NCI-H526 treated with DMSO at 0.1 percent for 48 hours (cell line): ENCODE results near the gene SGMS1.
"Not testable (repeated sequence)": the region's sequence is repeated elsewhere in the genome, so short reads cannot be mapped to it uniquely, and the experiment has no call there.

Experiments
- DNase-seq: peaks from one replicate; lab custom pipeline; 2025; lab: John Stamatoyannopoulos, UW

Gene SGMS1

GRCh38 chr10:50469288-50469687 lies 154.5 kb downstream of the SGMS1 start:
- no peak for DNase-seq

GRCh38 chr10:50467209-50467608 lies 156.5 kb downstream of the SGMS1 start:
- DNase-seq = peak; percentile 40

- no peak for DNase-seq
Observed at GRCh38 chr10:50464004-50464409, 159.7 kb downstream of the SGMS1 start.

- DNase-seq = no peak
Observed at GRCh38 chr10:50461834-50462233, 161.9 kb downstream of the SGMS1 start.

DNA sequence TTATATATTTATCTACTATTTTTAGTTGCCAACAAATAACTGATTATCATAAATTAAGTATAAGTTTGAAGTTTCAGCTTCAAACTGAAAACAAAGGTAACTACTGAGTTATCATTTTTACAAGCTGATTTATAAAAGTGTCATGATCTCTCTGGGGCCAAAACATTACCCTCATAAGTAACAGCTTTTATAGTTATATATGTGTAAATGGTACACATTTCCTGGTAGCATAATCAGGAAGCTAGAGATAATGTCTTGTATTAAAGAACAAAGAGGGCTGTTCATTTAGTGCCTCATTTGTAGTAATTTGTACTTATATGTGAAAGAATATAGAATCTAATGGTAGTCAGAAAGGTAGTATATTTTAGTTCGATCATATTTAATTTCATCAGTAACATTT lies 162.6 kb downstream of the SGMS1 start:
- no peak for DNase-seq

DNA sequence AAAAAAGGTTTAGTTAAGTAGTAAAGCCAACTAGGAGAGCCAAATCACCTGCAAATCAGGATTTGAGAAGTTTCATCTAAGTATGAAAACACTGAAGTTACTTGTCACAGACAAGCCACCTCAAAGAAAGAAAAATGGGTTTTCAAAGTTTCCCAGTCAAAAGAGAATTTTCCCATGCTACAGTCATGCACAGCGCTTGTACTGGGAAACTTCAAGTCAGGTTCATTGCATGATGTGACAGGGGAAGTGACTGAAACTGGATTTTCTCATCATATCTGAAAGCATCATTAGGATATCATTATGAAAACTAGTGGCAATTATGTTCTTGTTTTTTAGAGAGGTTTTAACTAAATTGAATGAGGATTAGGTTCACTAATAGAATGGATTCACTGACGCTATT lies 167.0 kb downstream of the SGMS1 start:
- no peak for DNase-seq

DNA sequence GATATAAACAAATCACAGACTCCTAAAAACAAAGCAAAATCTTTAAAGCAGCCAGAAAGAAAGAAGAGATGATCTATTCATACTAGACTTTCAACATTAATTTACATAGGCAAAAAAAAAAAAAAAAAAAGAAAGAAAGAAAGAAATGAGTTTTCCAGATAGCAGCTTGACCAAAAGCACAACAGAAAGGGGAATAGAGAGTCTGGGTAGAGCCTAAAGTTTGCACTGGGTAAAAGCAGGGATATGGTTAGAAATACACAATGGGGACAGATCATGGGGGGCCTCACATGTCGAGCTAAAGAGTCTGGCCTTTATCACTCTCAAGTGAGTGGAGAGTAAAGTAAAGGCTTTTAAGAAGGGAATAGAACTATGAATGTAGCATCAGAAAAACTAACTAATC lies 169.8 kb downstream of the SGMS1 start:
- DNase-seq = no peak

GRCh38 chr10:50452603-50453002 lies 171.2 kb downstream of the SGMS1 start:
- DNase-seq = no peak

DNA sequence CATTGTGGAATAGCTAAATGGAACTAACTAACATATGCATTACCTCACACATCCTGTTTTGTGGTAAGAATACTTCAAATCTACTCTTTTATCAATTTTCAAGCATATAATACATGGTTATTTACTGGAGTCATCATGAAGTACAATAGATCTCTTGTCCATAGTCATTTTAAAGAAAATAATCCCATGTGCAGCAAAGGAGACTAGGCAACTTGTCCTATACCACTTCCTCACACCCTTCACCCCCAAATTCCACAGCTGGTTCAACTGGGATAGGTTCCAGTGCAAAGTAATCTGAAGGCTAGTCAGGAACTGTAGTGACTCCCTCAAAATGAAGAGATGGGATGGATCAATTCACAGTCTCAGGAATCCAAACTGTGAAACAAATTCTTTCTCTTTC lies 176.1 kb downstream of the SGMS1 start:
- DNase-seq = no peak

- not testable (repeated sequence) for DNase-seq
Observed at GRCh38 chr10:50445777-50446176, 178.0 kb downstream of the SGMS1 start.

DNA sequence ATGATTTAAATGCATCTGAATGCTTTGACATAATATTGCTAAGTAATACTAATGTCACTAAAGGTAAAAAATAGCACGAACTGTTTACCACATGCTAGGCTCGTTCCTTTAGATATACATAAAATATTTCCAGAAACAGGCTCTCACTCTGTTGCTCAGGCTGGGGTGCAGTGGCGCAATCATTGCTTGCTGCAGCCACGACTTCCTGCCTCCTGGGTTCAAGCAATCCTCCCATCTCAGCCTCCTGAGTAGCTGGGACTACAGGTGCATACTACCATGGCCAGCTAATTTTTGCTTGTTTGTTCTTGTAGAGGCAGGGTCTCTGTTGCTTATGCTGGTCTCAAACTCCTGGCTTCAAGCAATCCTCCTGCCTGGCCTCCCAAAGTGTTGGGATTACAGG lies 183.3 kb downstream of the SGMS1 start:
- no peak for DNase-seq

DNA sequence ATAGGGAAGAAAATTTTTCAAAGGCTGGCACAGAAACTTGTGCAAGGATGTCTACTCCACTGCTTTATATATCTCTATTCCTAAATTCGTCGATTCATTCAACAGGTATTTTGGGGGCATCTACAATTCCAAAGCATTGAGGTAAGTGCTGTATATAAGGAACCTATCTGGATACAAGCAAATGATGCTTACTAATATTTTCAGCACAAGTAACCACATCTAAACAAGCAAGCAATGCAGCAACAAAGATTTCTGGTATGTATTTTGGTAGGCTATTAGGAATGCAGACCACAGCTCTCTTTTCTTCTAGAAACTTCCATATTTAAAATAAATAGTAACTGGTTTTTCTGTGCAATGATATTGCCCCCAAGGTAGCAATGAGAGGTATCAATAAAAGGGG lies 183.9 kb downstream of the SGMS1 start:
- no peak for DNase-seq

GRCh38 chr10:50439187-50439586 lies 184.6 kb downstream of the SGMS1 start:
- no peak for DNase-seq

GRCh38 chr10:50438049-50438936 lies 185.5 kb downstream of the SGMS1 start:
- no peak for DNase-seq

GRCh38 chr10:50437248-50437647 lies 186.5 kb downstream of the SGMS1 start:
- DNase-seq = no peak

DNA sequence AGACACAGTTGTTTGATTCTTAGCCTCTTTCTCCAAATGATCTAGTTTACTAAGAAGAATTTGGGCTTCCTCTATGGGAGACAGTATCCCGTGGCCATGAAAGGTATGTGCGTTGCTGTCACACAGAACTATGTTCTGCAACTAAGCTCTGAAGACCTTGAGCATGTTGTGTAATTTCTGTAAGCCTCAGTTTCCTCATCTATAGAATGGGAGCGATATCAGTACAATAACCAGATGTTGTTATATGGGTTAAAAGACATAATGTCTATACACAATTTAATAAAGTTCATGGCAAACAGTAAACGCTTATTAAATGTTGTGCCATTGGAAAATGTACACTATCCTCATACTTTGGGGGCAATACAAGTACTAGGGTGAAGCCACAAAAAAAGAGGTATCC lies 187.0 kb downstream of the SGMS1 start:
- DNase-seq = no peak

DNA sequence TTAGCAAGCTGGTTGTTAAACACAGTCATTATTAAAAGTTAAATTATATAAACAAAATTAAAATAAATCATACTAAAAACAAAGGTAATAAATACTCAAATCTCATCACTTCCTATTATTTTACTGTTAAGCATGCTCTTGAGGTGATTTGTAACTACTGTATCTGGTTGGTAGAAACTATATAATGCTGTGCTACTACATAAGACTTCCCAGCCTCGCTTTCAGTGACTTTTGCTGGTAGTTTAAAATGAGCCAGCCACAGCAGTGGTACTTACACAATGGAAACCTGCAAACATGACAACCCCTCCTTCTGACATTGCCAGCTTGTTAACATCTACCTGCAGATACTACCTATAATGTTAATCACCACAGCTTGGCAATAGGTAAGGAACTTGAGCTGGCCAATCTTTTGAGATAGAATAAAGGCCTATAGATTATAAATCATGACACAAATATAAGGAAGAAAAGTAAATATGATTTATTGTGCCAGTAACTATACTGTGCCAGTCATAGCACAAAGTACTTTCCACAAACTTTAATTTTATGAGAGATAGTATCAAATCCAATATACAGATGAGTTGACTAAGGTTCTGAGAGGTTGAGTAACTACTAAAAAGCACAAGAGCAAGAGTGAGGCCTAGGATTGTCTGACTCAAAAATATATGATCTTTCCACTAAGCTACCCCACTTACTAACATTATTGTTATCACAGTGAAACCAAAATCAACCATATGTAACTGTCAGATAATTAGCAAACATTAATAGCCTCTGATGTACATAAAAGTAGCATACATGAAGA lies 191.3 kb downstream of the SGMS1 start:
- DNase-seq = no peak

- no peak for DNase-seq
Observed at GRCh38 chr10:50431791-50432190, 192.0 kb downstream of the SGMS1 start.

DNA sequence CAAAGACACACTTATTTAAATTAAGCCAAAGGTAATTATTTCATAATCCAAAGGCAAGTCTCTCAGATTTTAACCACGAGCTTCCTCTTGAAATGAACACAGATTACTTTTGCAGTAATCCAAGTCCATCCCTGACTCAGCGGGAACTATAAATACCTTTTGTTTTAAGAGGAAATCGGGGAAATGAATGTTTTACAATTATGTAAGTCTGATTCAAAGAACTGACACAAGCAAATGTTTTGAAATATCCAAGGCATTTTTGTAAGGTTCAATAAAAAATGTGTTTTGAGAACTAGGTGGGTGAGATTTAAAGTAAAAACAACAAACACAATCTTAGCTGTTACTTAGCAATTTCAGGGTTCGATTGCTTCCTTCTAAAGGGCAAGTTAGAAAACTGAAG lies 192.6 kb downstream of the SGMS1 start:
- no peak for DNase-seq

- DNase-seq = no peak
Observed at GRCh38 chr10:50426485-50426884, 197.3 kb downstream of the SGMS1 start.

DNA sequence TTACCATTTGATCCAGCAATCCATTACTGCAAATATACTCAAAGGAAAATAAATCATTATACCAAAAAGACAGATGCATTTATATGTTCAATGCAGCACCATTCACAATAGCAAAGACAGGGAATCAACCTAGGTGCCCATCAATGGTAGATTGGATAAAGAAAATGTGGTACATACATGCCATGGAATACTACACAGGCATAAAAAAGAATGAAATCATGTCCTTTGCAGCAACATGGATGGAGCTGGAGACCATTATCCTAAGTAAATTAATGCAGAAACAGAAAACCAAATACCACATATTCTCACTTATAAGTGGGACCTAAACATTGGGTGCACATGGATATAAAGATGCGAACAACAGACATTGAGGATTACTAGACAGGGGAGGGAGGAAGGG lies 198.5 kb downstream of the SGMS1 start:
- DNase-seq = not testable (repeated sequence)

DNA sequence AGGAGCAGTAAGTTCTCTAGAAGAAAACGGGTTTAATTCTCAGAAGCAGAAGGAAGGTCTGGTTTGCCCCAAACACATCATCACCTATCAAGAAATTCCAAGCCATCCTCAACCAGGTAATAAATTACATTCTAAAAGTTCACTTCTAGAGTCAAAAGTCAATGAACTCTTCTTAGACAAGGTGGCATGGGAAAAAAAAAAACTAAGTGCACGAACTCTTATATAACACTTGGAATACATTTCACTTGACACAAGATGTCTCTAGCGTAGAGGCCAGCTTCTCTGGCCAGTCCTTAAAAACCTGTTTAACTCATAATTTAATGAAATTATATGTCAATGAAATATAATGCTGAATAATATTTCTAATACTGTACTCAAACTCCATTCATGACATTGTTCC lies 200.3 kb downstream of the SGMS1 start:
- DNase-seq = no peak

GRCh38 chr10:50422259-50422658 lies 201.5 kb downstream of the SGMS1 start:
- DNase-seq = no peak
